Lower leg skin (tissue), 4 donors: ENCODE results near the gene WNT9B. TPM values are rescaled to one million over a fixed set of nuclear protein-coding genes. Genes with fewer than 3 reads are reported as not detected.

Source experiments
- DNase-seq, 2 donors: peaks; one replicate each; pipeline ENCODE4 v3.0.0-alpha.2; 2019; ENCODE audit warnings: low spot score in 2 of 2
- H3K4me3 ChIP-seq: fragments of 200-600 bp; sonication (generic); 2 replicates; pipeline ENCODE4 v1.5.1; 2017; ENCODE audit warnings: mild to moderate bottlenecking, low read depth; ENCODE audit not compliant: poor library complexity, severe bottlenecking
- CTCF ChIP-seq, 3 donors: fragments of 450-650 bp; IDR thresholded peaks; one replicate each; pipeline ENCODE4 v1.5.1; 2016; ENCODE audit warnings: antibody characterized with exemption in 3 of 3, mild to moderate bottlenecking in 3 of 3, moderate library complexity in 2 of 3
- POLR2A ChIP-seq, 2 donors: fragments of 450-650 bp; IDR thresholded peaks; one replicate each; pipeline ENCODE4 v1.6.1; 2016 to 2017; ENCODE audit warnings: antibody characterized with exemption in 2 of 2, mild to moderate bottlenecking in 1 of 2, moderate library complexity in 1 of 2
- WGBS, 2 donors: methylation state at CpG; one replicate each; pipeline ENCODE4 v1.1.5; 2018; 5-methylcytosine and 5-hydroxymethylcytosine counted together
- intact Hi-C: fragments of 100-400 bp; cut with DNase I; formaldehyde crosslinking; loops from one replicate; pipeline ENCODE4 v1.15.0; 2023; ENCODE audit warnings: low total_unique reads
- total RNA-seq, 4 donors: library from RNA; depleted of rRNA; stranded (reverse); fragments of >200 nt; gene quantifications; one replicate each; pipeline ENCODE4 v1.1.0, GENCODE V29; 2016

Gene WNT9B
- total RNA-seq, 4 donors from 2014 or later = 0.75 to 1.1 (median 0.86) TPM

- WGBS, 2 donors = 71 to 94% methylated on average over 4 of the region's 4 CpGs
- no peak overlapping the region for H3K4me3 ChIP-seq
- no peak for DNase-seq
- TF ChIP-seq POLR2A (IDR thresholded peaks at IDR 0.05) (no peak), CTCF (IDR thresholded peaks at IDR 0.05) (no peak)
- intact Hi-C loops = no loop called here
These were observed 25.5 kb downstream of the WNT9B start for GRCh38 chr17:46876926-46877325.

GRCh38 chr17:46877466-46877865 lies 26.1 kb downstream of the WNT9B start:
- no peak for DNase-seq

GRCh38 chr17:46878055-46878454 lies 26.7 kb downstream of the WNT9B start:
- no peak overlapping the region for H3K4me3 ChIP-seq
- TF ChIP-seq POLR2A (IDR thresholded peaks at IDR 0.05) (no peak), CTCF (IDR thresholded peaks at IDR 0.05) (no peak)
- DNase-seq = peak; percentile 53 to 89
- WGBS, 2 donors = 64 to 84% methylated on average over 6 of the region's 6 CpGs
- intact Hi-C loops = no loop called here

More at GRCh38 chr17:46877466-46877865, 26.1 kb downstream of the WNT9B start:
- WGBS, 2 donors = 79 to 81% methylated on average over 5 to 6 of the region's 6 CpGs
- TF ChIP-seq POLR2A (IDR thresholded peaks at IDR 0.05) (no peak), CTCF (IDR thresholded peaks at IDR 0.05) (no peak)
- H3K4me3 ChIP-seq = no peak overlapping the region
- intact Hi-C loops = no loop called here

- intact Hi-C loops = no loop called here
- H3K4me3 ChIP-seq = no peak overlapping the region
- no peak for TF ChIP-seq CTCF (IDR thresholded peaks at IDR 0.05)
- no peak for TF ChIP-seq POLR2A (IDR thresholded peaks at IDR 0.05)
- DNase-seq = no peak
- 92 to 93% methylated on average over 6 of the region's 7 CpGs for WGBS, 2 donors
These were observed 27.7 kb downstream of the WNT9B start for GRCh38 chr17:46879101-46879500.

GRCh38 chr17:46881015-46881414 lies 29.6 kb downstream of the WNT9B start:
- no peak overlapping the region for H3K4me3 ChIP-seq
- 72 to 85% methylated on average over 5 of the region's 5 CpGs for WGBS, 2 donors
- intact Hi-C loops = no loop called here
- no peak for TF ChIP-seq POLR2A (IDR thresholded peaks at IDR 0.05)
- no peak for TF ChIP-seq CTCF (IDR thresholded peaks at IDR 0.05)
- DNase-seq = no peak

- no peak for DNase-seq
- TF ChIP-seq POLR2A (IDR thresholded peaks at IDR 0.05) (no peak), CTCF (IDR thresholded peaks at IDR 0.05) (no peak)
- no peak overlapping the region for H3K4me3 ChIP-seq
- WGBS, 2 donors = 89 to 91% methylated on average over 8 of the region's 8 CpGs
- intact Hi-C loops = no loop called here
These were observed 31.3 kb downstream of the WNT9B start for GRCh38 chr17:46882666-46883065.
